Endothelial cell of umbilical vein (primary cell): ENCODE data around the gene TMEM107. TPM values are rescaled to one million over a fixed set of nuclear protein-coding genes. Genes with fewer than 3 reads are reported as not detected.
A peak's percentile ranks its signal among the peaks of the same experiment; 100 is the strongest.

Source experiments
- BruUV-seq: library from RNA; stranded (reverse); fragments of 400-500 nt; replicated peaks from 2 replicates; lab custom pipeline; 2021; lab: Mats Ljungman, UMichigan
- CTCF ChIA-PET: fragments of 300-600, 350-600 bp; sonication (Branson Sonifier 250); formaldehyde crosslinking; loops from one replicate; lab custom pipeline; 2021; ENCODE audit warnings: antibody characterized with exemption, inconsistent platforms; lab: Charles Lee
- POLR2A ChIA-PET: fragments of 300-600, 350-600 bp; sonication (Branson Sonifier 250); formaldehyde crosslinking; loops from one replicate; lab custom pipeline; 2021; ENCODE audit warnings: antibody characterized with exemption, inconsistent platforms; lab: Charles Lee
- DNase-seq: peaks from one replicate; pipeline ENCODE4 v3.0.0-alpha.2; 2011; ENCODE audit warnings: low read depth, low spot score
- FAIRE-seq: peaks from 2 replicates; lab custom pipeline; 2011; peaks lifted over from hg19 to GRCh38; lab: Jason Lieb, UNC
- H2AFZ ChIP-seq: 2 replicates; pipeline ENCODE4 v1.6.0; 2012; ENCODE audit warnings: low read depth, low read length, control low read depth, inconsistent platforms
- H3K27ac ChIP-seq: 2 replicates; pipeline ENCODE4 v1.5.1; 2011; ENCODE audit warnings: low read depth, mild to moderate bottlenecking, control low read depth, low read length, moderate library complexity; ENCODE audit not compliant: insufficient read depth
- H3K27me3 ChIP-seq, 2 experiments: 2 replicates each; pipeline versions ENCODE4 v1.6.0 to v1.6.1; 2011; ENCODE audit warnings: low read length in 2 of 2, mixed read lengths in 1 of 2; ENCODE audit not compliant: control insufficient read depth in 2 of 2, insufficient read depth in 2 of 2
- H3K36me3 ChIP-seq, 2 experiments: 2 replicates in 1 of 2; 3 replicates in 1 of 2; pipeline ENCODE4 v1.5.1; 2011; ENCODE audit warnings: low read length in 2 of 2, mild to moderate bottlenecking in 1 of 2, moderate library complexity in 1 of 2; ENCODE audit not compliant: control insufficient read depth in 2 of 2, insufficient read depth in 2 of 2; ENCODE audit errors: extremely low read depth in 1 of 2
- H3K4me1 ChIP-seq: 3 replicates; pipeline ENCODE4 v1.5.1; 2011; ENCODE audit warnings: mild to moderate bottlenecking, low read length; ENCODE audit not compliant: control insufficient read depth, insufficient read depth; ENCODE audit errors: extremely low read depth
- H3K4me2 ChIP-seq: 2 replicates; pipeline ENCODE4 v1.6.1; 2011; ENCODE audit warnings: low read length, control low read depth, mixed read lengths; ENCODE audit not compliant: insufficient read depth
- H3K4me3 ChIP-seq, 3 experiments: fragments of 200-600 bp in 1 of 3; sonication (generic), shearing (Covaris generic) in 1 of 3; replicated peaks in 1 of 3; 2 replicates each; pipeline ENCODE4 v1.5.1; 2011 to 2016; ENCODE audit warnings: control low read depth in 3 of 3, low read length in 3 of 3, mild to moderate bottlenecking in 2 of 3, inconsistent platforms in 1 of 3, low read depth in 1 of 3, moderate library complexity in 1 of 3; ENCODE audit not compliant: insufficient read depth in 1 of 3
- H3K79me2 ChIP-seq: 2 replicates; pipeline ENCODE4 v1.6.0; 2012; ENCODE audit warnings: low read length, inconsistent platforms; ENCODE audit not compliant: control insufficient read depth, insufficient read depth
- H3K9ac ChIP-seq: replicated peaks from 2 replicates; pipeline ENCODE3; 2011; ENCODE audit warnings: low read length, control low read depth; ENCODE audit not compliant: insufficient read depth; ENCODE audit errors: extremely low read depth
- H3K9me1 ChIP-seq: replicated peaks from 3 replicates; pipeline ENCODE4 v1.6.0; 2011; ENCODE audit warnings: mild to moderate bottlenecking, low read length; ENCODE audit not compliant: control insufficient read depth, insufficient read depth; ENCODE audit errors: extremely low read depth
- H3K9me3 ChIP-seq: replicated peaks from 2 replicates; pipeline ENCODE4 v1.5.1; 2012; ENCODE audit warnings: low read length, inconsistent platforms; ENCODE audit not compliant: control insufficient read depth, insufficient read depth
- H4K20me1 ChIP-seq: replicated peaks from 2 replicates; pipeline ENCODE3; 2011; ENCODE audit warnings: mild to moderate bottlenecking, low read length; ENCODE audit not compliant: control insufficient read depth, insufficient read depth; ENCODE audit errors: extremely low read depth
- EZH2 ChIP-seq: IDR thresholded peaks from 2 replicates; pipeline ENCODE4 v1.6.1; 2012; ENCODE audit warnings: borderline replicate concordance, low read depth, mild to moderate bottlenecking, moderate library complexity, low read length, inconsistent platforms; ENCODE audit not compliant: severe bottlenecking
- FOS ChIP-seq: IDR thresholded peaks from 2 replicates; pipeline ENCODE4 v1.6.1; 2011; ENCODE audit warnings: mild to moderate bottlenecking, low read length, moderate library complexity, borderline replicate concordance; ENCODE audit not compliant: insufficient read depth
- GATA2 ChIP-seq: IDR thresholded peaks from 2 replicates; pipeline ENCODE4 v1.7.0; 2011; ENCODE audit warnings: low read depth, mild to moderate bottlenecking, moderate library complexity, mixed read lengths, low read length; ENCODE audit not compliant: insufficient read length, insufficient read depth
- JUN ChIP-seq: IDR thresholded peaks from 2 replicates; pipeline ENCODE4 v1.6.1; 2011; ENCODE audit warnings: borderline replicate concordance, low read depth; ENCODE audit not compliant: insufficient read length, insufficient read depth
- MYC ChIP-seq: IDR thresholded peaks from one replicate; pipeline ENCODE4 v1.6.1; 2011; ENCODE audit warnings: mild to moderate bottlenecking, low read depth, low read length
- POLR2A ChIP-seq: IDR thresholded peaks from 2 replicates; pipeline ENCODE4 v1.6.1; 2012; ENCODE audit warnings: low read depth, mild to moderate bottlenecking, control low read depth, low read length
- POLR2AphosphoS5 ChIP-seq: IDR thresholded peaks from 2 replicates; pipeline ENCODE4 v1.6.1; 2012; ENCODE audit warnings: low read depth, mild to moderate bottlenecking, control low read depth, low read length, moderate library complexity; ENCODE audit not compliant: insufficient read depth
- dilution Hi-C: fragments of 300-500 bp; cut with MboI; formaldehyde crosslinking; loops from one replicate; pipeline ENCODE4 v1.15.0; 2019; ENCODE audit warnings: low sequenced_read_pairs; ENCODE audit not compliant: extremely low pct_ligation_motif_present
- intact Hi-C: fragments of 100-400 bp; cut with micrococcal nuclease; formaldehyde crosslinking; loops from one replicate; pipeline ENCODE4 v1.10.0; 2022
- polyA plus RNA-seq, 4 experiments: library from polyadenylated mRNA; depleted of rRNA in 3 of 4; stranded (reverse) in 3 of 4; unstranded in 1 of 4; fragments of >200 nt; gene quantifications; 2 replicates each; pipeline versions ENCODE4 v1.2.1 to v1.2.3, GENCODE V29; 2011 to 2012; ENCODE audit warnings: missing spikeins in 1 of 4
- total RNA-seq: library from RNA; stranded (reverse); gene quantifications from 2 replicates; pipeline ENCODE4 v1.2.3, GENCODE V29; 2021
- TF ChIP-seq, protein P1 (sequence below): IDR thresholded peaks from 2 replicates; pipeline ENCODE4 v1.6.1; 2011; ENCODE audit not compliant: insufficient read depth, insufficient read length
- TF ChIP-seq, protein P2 (sequence below), 2 donors: IDR thresholded peaks; 1 replicate in 1 of 2; 2 replicates in 1 of 2; pipeline ENCODE4 v1.5.1; 2011; ENCODE audit warnings: low read length in 2 of 2, mild to moderate bottlenecking in 2 of 2, moderate library complexity in 2 of 2, control low read depth in 1 of 2, inconsistent platforms in 1 of 2, low read depth in 1 of 2; ENCODE audit not compliant: insufficient read depth in 1 of 2; ENCODE audit errors: extremely low read depth in 1 of 2

The TMEM107 gene
- total and polyA plus RNA-seq, 2 donors (not counting 3 experiments of a cell fraction or from before 2014, with no cell fraction given), result 20.4 to 31.6 TPM

DNA sequence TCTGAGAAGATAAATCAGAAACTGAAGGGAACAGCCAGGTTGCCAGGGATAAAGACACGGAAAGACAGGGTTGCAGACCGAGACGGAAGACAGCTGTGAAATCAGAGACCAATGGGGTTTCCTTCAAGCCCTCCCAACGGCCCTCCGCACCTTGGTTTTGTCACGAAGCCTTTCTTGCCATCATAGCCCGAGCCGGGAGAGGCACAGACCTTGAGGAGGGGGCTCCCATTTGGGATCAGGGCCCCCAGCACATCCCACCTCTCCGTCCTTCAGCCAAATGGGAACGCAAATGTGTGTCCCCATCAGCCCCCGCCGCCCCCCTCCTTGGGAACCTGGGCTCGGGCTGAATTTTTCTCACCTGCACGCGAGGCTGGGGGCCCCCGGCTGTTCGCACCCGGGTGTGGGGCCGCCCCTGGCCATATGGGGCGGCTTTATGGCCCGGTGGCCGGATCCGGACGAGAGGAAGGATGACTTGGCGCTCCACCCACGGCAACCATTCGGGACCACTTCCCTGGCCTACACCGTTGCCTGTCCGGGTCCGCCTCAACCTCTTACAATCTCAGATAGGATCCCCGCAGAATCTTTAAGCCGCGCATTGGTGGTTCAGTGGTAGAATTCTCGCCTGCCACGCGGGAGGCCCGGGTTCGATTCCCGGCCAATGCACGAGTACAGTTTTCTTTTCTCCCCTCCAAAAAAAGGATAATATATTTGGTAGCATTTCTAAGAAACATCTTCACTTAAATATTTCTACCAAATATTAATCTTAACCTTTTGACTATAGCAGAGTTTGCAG lies 50.8 kb downstream of the TMEM107 start:
- H3K79me2 ChIP-seq, result no peaks in the 10 kb centered on the region
- POLR2A ChIA-PET, result no interaction called here
- intact Hi-C loops (loop anchor here (1.0 kb wide), 1 partner anchor 31 kb away; no protein-coding TSS in a partner anchor), dilution Hi-C loops (no loop called here)
- no peak overlapping the region for H3K27ac ChIP-seq
- peak overlapping the region; percentile 46 to 98 (median 85) for H3K4me3 ChIP-seq
- no peaks in the 10 kb centered on the region for H3K9me3 ChIP-seq
- H4K20me1 ChIP-seq, result no peaks in the 10 kb centered on the region
- no peak overlapping the region for H3K9ac ChIP-seq
- TF ChIP-seq MYC (no peak), GATA2 (peak; percentile 38)
- no peaks in the 10 kb centered on the region for H3K36me3 ChIP-seq
- H2AFZ ChIP-seq, result peak overlapping the region; percentile 20
- H3K9me1 ChIP-seq, result no peaks in the 10 kb centered on the region
- H3K27me3 ChIP-seq, result peaks cover 8 to 14% of the 10 kb centered on the region in 2 experiments
- H3K4me2 ChIP-seq, result peak overlapping the region; percentile 97
- peak; percentile 71 for DNase-seq
- H3K4me1 ChIP-seq, result peaks cover 30% of the 10 kb centered on the region
- CTCF ChIA-PET, result interaction anchor here (1.1 to 2.8 kb wide), 4 partner anchors 13 to 51 kb away, joined by 3 to 19 read pairs (median 8); no protein-coding TSS in a partner anchor
- no TSS peak for BruUV-seq
- FAIRE-seq, result peak; percentile 89

DNA sequence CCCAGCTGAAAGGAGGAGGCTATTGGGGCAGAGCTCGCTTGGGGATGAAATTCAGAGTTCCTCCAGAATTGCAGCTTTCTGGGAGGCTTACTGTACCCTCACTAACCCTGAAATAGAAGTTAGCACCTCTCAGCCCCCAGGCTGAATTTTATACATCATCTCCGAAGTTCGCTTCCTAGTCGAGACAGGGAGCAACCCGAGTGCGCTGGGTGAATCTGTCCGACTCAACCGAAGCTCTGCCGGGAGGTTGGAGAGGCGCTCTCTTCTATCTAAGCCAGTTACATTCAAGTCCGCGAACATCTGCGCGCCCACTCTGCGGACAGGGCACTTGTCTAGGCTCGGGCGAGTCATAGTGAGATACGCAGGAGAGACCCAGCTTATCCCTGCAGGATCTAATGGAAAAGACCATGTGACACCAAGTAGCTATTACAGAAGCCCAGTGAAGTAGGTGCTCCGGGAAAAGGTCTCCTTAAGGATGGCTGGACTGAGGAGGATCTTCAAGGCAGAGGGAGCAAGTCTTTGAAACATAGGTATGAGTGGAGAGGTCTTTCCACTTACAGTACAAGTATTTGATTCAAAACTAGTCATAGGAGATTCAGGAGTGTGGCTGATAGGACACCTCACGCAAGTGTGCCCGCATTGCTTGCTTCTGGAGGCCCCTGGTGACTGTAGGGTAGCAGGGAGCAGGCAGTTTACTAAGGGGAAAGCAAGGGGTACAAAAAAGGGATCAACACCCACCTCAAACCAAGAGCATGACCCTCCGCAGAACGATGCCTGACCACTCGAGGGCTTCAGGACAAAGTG lies 51.6 kb downstream of the TMEM107 start:
- H3K9ac ChIP-seq, result no peak overlapping the region
- BruUV-seq, result no TSS peak
- ChIA-PET CTCF (interaction anchor here (0.8 to 2.8 kb wide), 6 partner anchors 14 to 50 kb away, joined by 3 to 19 read pairs (median 6); no protein-coding TSS in a partner anchor), POLR2A (interaction anchor here (1.7 kb wide), 1 partner anchor 49 kb away, joined by 8 read pairs; no protein-coding TSS in a partner anchor)
- H3K9me3 ChIP-seq, result no peaks in the 10 kb centered on the region
- intact Hi-C loops, result loop anchor here (1.0 to 5.0 kb wide), 2 partner anchors 32 to 282 kb away; no protein-coding TSS in a partner anchor
- H2AFZ ChIP-seq, result peak overlapping the region; percentile 24
- H3K4me2 ChIP-seq, result peak overlapping the region; percentile 77
- peaks cover 8 to 14% of the 10 kb centered on the region in 2 experiments for H3K27me3 ChIP-seq
- H3K4me1 ChIP-seq, result peaks cover 33% of the 10 kb centered on the region
- no peak overlapping the region for H3K27ac ChIP-seq
- no peak for TF ChIP-seq MYC
- no peak for TF ChIP-seq POLR2AphosphoS5
- TF ChIP-seq GATA2, result no peak
- TF ChIP-seq, protein P1, sequence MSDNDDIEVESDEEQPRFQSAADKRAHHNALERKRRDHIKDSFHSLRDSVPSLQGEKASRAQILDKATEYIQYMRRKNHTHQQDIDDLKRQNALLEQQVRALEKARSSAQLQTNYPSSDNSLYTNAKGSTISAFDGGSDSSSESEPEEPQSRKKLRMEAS, result no peak
- TF ChIP-seq EZH2, result no peak
- no peak for TF ChIP-seq JUN
- TF ChIP-seq POLR2A, result no peak
- TF ChIP-seq, protein P2, sequence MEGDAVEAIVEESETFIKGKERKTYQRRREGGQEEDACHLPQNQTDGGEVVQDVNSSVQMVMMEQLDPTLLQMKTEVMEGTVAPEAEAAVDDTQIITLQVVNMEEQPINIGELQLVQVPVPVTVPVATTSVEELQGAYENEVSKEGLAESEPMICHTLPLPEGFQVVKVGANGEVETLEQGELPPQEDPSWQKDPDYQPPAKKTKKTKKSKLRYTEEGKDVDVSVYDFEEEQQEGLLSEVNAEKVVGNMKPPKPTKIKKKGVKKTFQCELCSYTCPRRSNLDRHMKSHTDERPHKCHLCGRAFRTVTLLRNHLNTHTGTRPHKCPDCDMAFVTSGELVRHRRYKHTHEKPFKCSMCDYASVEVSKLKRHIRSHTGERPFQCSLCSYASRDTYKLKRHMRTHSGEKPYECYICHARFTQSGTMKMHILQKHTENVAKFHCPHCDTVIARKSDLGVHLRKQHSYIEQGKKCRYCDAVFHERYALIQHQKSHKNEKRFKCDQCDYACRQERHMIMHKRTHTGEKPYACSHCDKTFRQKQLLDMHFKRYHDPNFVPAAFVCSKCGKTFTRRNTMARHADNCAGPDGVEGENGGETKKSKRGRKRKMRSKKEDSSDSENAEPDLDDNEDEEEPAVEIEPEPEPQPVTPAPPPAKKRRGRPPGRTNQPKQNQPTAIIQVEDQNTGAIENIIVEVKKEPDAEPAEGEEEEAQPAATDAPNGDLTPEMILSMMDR (IDR thresholded peaks at IDR 0.05; ENCODE audit: extremely low read depth in 1 of 2, insufficient read depth in 1 of 2, low read depth in 1 of 2, low read length in 2 of 2), result no peak
- TF ChIP-seq FOS, result no peak
- H4K20me1 ChIP-seq, result peaks cover 3% of the 10 kb centered on the region
- no peaks in the 10 kb centered on the region for H3K79me2 ChIP-seq
- dilution Hi-C loops, result no loop called here
- FAIRE-seq (peak; percentile 55), DNase-seq (peak; percentile 29)
- no peaks in the 10 kb centered on the region for H3K36me3 ChIP-seq
- peak overlapping the region; percentile 4 to 60 (median 8) for H3K4me3 ChIP-seq
- no peaks in the 10 kb centered on the region for H3K9me1 ChIP-seq
